Activated T-cell treated with anti-CD3 and anti-CD28 coated beads, Interleukin-2, amount 50 U/mL, for 48 hours (primary cell): ENCODE measurements around the gene ACTA2.
A peak's percentile ranks its signal among the peaks of the same experiment; 100 is the strongest.
"Not testable (repeated sequence)": the region's sequence is repeated elsewhere in the genome, so short reads cannot be mapped to it uniquely, and the experiment has no call there.

Experiments used
- DNase-seq, 2 experiments: peaks; one replicate each; pipeline ENCODE4 v3.0.0-alpha.2; 2020

Gene ACTA2

GRCh38 chr10:88946965-88947590 lies 5.5 kb downstream of the ACTA2 start:
- DNase-seq: no peak

GRCh38 chr10:88946200-88946599 lies 6.4 kb downstream of the ACTA2 start:
- no peak for DNase-seq

GRCh38 chr10:88944813-88945212 lies 7.8 kb downstream of the ACTA2 start:
- no peak for DNase-seq

GRCh38 chr10:88943778-88944177 lies 8.8 kb downstream of the ACTA2 start:
- no peak for DNase-seq

GRCh38 chr10:88941026-88941425 lies 11.5 kb downstream of the ACTA2 start:
- DNase-seq: no peak

GRCh38 chr10:88938938-88939337 lies 13.6 kb downstream of the ACTA2 start:
- DNase-seq: no peak

- DNase-seq: no peak
These were observed 14.5 kb downstream of the ACTA2 start for GRCh38 chr10:88938039-88938438.

GRCh38 chr10:88936656-88937055 lies 15.9 kb downstream of the ACTA2 start:
- DNase-seq: no peak

- DNase-seq: peak; percentile 70 to 80
These were observed 17.5 kb downstream of the ACTA2 start for GRCh38 chr10:88934900-88935672.

GRCh38 chr10:88933564-88933963 lies 19.0 kb downstream of the ACTA2 start:
- no peak for DNase-seq

- peak; percentile 34 to 48 for DNase-seq
These were observed 19.9 kb downstream of the ACTA2 start for GRCh38 chr10:88932539-88933256.

GRCh38 chr10:88932029-88932428 lies 20.5 kb downstream of the ACTA2 start:
- DNase-seq: not testable (repeated sequence)

GRCh38 chr10:88931548-88931947 lies 21.0 kb downstream of the ACTA2 start:
- no peak for DNase-seq

GRCh38 chr10:88928254-88928653 lies 24.3 kb downstream of the ACTA2 start:
- DNase-seq: no peak

- DNase-seq: no peak
These were observed 25.2 kb downstream of the ACTA2 start for GRCh38 chr10:88927416-88927690.

- no peak for DNase-seq
These were observed 25.8 kb downstream of the ACTA2 start for GRCh38 chr10:88926566-88927415.

- no peak for DNase-seq
These were observed 29.1 kb downstream of the ACTA2 start for GRCh38 chr10:88923520-88923919.

GRCh38 chr10:88922041-88922440 lies 30.5 kb downstream of the ACTA2 start:
- DNase-seq: no peak

GRCh38 chr10:88920986-88921593 lies 31.5 kb downstream of the ACTA2 start:
- DNase-seq: no peak

GRCh38 chr10:88920198-88920597 lies 32.4 kb downstream of the ACTA2 start:
- DNase-seq: no peak

- no peak for DNase-seq
These were observed 33.5 kb downstream of the ACTA2 start for GRCh38 chr10:88919041-88919440.

GRCh38 chr10:88918191-88918905 lies 34.2 kb downstream of the ACTA2 start:
- DNase-seq: no peak
